GM18861 (cell line): ENCODE data around the gene NFKBIL1.
A peak's percentile ranks its signal among the peaks of the same experiment; 100 is the strongest.
"Not testable (repeated sequence)": the region's sequence is repeated elsewhere in the genome, so short reads cannot be mapped to it uniquely, and the experiment has no call there.

ENCODE experiments used
- ATAC-seq: cut with Tn5 transposase; IDR thresholded peaks from one replicate; pipeline ENCODE4 v1.9.1; 2021; ENCODE audit not compliant: unreplicated experiment

NFKBIL1 gene

GRCh38 chr6:31579546-31580437 is 32.4 kb downstream of the NFKBIL1 start:
- no peak for ATAC-seq

GRCh38 chr6:31580438-31580740 is 33.0 kb downstream of the NFKBIL1 start:
- ATAC-seq: no peak

GRCh38 chr6:31580807-31581433 is 33.5 kb downstream of the NFKBIL1 start:
- peak; percentile 50 for ATAC-seq

DNA sequence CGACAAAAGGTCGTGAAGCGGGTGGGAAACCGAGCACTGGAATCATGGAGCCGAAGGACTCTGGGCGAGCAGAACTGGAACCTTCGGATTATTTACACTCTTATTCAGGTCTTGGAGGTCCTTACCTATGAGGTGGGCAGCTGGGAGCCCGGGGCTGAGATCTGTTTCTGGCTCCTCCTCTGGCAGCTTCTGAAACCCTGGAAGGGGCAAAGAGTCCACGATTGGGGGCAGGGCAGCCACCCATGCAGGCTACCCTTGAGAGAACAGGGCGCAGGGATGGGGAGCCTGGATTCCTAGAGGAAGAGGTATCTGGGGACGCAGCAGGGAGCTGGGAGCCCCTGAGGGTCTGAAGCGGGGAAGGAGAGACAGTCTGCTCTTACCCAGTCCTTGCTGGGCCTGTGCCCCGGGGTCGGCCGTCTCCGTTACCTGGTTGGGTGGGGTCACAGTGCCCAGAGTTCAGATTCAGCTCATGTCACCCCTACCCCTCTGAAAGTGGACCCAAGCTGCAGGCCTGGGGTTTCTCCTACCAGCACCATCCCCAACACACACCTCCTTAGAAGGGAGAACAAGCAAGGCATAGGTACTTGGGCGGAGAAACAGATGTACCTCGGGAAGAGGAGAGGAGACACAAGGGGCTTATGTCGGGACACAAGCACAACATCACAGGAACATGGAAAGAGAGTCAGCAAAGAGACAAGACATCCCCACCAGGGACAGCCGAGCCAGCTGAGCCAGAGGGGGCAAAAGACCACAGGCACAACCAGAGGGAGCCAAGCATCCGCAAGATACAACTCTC is 34.2 kb downstream of the NFKBIL1 start:
- no peak for ATAC-seq

DNA sequence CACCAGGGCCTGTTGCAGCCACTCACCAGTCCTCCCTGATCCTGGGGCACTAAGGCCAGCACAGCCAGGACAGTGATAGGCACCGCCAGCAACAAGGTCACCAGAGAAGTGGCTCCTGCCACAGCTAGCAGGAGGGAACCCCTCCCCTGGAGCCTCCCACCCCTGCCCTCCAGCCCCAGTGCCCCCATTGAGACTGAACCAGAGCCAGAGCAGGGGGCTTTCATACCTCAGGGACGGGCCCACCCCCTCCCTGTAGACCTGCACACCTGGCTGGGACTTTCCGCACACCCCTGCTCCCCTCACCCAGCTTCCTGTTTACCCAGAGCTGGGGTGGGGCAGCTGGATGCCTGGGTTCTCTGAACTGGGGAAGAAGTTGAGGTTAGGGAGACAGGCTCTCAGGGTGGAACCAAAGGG is 34.8 kb downstream of the NFKBIL1 start, which contains the start of gene LTB:
Gene LTB, minus strand, starts transcription at position 195 of the 414 bp plus-strand sequence. Its CDS starts 7 bp downstream, at position 188.
- no peak for ATAC-seq

- ATAC-seq: no peak
These were observed 38.1 kb downstream of the NFKBIL1 start for GRCh38 chr6:31585491-31585890.

DNA sequence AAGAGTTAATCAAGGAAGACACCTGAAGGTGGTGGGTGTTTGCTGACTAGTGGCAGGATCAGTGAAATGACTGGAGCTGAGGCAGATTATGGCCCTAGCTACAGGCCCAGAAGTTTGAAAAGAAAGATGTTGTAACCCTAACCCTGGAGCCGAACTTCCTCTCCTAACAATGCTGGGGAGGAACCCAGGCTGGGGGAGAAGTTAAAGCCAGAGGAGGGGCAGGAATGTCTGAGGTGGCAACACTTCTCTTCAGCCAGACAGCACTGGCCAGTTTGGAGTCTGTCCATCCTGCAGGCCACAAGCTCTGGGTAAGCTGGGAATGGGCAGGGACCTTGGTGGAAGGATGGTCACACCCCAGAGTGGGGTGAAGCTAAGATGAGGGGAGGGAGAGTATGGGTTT is 38.6 kb downstream of the NFKBIL1 start, which contains the start of gene LST1:
Gene LST1, plus strand, starts transcription at position 270 of the 400 bp plus-strand sequence. CDS start 1,023 bp downstream, outside the sequence.
- no peak for ATAC-seq

DNA sequence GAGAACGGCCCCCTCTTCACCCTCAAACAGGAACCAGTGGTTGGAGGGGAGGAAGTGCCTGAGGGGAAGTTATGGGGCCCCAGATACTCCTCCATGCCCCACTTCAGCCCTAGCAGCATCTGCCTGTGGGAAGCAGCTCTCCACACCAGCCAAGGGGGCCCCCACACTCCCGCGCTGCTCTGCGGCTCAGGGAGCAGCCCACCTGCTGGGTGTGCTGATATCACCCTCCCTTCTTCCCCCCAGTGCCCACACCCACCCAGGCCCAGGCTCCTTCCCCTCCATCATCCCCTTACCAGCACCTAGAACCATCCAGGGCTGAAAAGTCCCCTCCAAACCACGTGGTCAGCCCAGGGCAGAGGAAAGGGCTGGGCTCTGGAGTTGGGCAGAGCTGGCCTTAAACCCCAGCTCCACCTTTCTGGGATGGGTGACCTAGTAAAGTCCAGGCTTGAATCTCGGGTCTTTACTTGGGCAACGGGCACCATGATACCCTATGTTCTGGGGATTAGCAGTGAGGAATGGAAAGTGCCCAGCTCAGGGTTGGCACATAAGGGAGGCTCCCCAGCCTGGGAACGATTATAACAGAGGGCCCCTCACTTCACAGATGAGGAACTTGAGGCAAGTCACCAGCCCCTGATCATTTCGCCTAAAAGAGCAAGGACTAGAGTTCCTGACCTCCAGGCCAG is 39.3 kb downstream of the NFKBIL1 start:
- ATAC-seq: no peak

- no peak for ATAC-seq
These were observed 40.7 kb downstream of the NFKBIL1 start for GRCh38 chr6:31587791-31588777.

GRCh38 chr6:31588871-31589650 is 41.7 kb downstream of the NFKBIL1 start:
- no peak for ATAC-seq

DNA sequence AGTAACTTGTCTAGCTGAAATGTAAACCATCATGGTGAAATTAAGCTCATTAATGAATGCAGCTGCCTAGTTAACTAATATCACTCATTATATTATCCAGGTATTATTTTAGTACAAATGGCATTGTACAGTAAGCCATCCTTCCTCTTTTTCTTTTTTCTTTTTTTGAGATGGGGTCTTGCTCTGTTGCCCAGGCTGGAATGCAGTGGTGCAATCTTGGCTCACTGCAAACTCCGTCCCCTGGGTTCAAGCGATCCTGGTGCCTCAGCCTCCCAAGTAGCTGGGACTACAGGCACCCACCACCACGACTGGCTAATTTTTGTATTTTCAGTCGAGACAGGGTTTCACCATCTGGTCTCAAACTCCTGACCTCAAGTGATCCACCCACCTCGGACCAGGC is 43.3 kb downstream of the NFKBIL1 start:
- not testable (repeated sequence) for ATAC-seq

- ATAC-seq: no peak
These were observed 45.0 kb downstream of the NFKBIL1 start for GRCh38 chr6:31592396-31592771.

DNA sequence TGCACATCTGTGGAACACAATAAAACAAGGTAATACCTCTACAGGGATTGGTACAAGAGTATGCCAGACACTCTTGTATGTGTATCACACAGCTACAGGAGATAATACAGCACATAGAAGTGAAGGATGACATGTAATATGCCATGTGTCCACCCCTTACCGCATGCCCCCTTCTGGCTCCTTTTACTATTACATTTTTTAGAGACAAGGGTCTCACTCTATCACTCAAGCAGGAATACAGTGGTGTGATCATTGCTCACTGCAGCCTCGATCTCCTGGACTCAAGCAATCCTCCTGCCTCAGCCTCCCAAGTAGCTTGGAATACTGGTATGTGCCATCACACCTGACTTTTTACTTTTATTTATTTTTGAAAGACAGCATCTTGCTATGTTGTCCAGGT is 49.6 kb downstream of the NFKBIL1 start:
- ATAC-seq: peak; percentile 45

- ATAC-seq: no peak
These were observed 59.9 kb downstream of the NFKBIL1 start for GRCh38 chr6:31607317-31607716.
